Activated T-cell treated with anti-CD3 and anti-CD28 coated beads for 1 hour (primary cell): ENCODE measurements around the gene LPP.
A peak's percentile ranks its signal among the peaks of the same experiment; 100 is the strongest.
"Not testable (repeated sequence)": the region's sequence is repeated elsewhere in the genome, so short reads cannot be mapped to it uniquely, and the experiment has no call there.

Source experiments
- DNase-seq: peaks from one replicate; pipeline ENCODE4 v3.0.0-alpha.2; 2020; ENCODE audit warnings: low read depth

The LPP gene

GRCh38 chr3:188154014-188154808 lies at the start of gene LPP:
Gene LPP, plus strand, starts transcription at chr3:188154157. Its CDS starts 251,964 bp downstream, at chr3:188406121.
- peak; percentile 64 for DNase-seq

GRCh38 chr3:188106006-188106405 lies 48.0 kb upstream of the LPP start:
- no peak for DNase-seq

- DNase-seq = no peak
Measured at GRCh38 chr3:188106454-188106853, 47.5 kb upstream of the LPP start.

GRCh38 chr3:188106887-188107830 lies 46.8 kb upstream of the LPP start:
- no peak for DNase-seq

GRCh38 chr3:188108703-188109412 lies 45.1 kb upstream of the LPP start:
- DNase-seq = no peak

GRCh38 chr3:188111002-188111584 lies 42.9 kb upstream of the LPP start:
- DNase-seq = no peak

GRCh38 chr3:188113756-188114155 lies 40.2 kb upstream of the LPP start:
- DNase-seq = no peak

- no peak for DNase-seq
Measured at GRCh38 chr3:188119846-188120245, 34.1 kb upstream of the LPP start.

GRCh38 chr3:188122571-188123169 lies 31.3 kb upstream of the LPP start:
- DNase-seq = no peak

- no peak for DNase-seq
Measured at GRCh38 chr3:188123170-188123905, 30.6 kb upstream of the LPP start.

- DNase-seq = no peak
Measured at GRCh38 chr3:188124184-188124583, 29.8 kb upstream of the LPP start.

GRCh38 chr3:188125076-188125475 lies 28.9 kb upstream of the LPP start:
- no peak for DNase-seq

GRCh38 chr3:188126276-188126675 lies 27.7 kb upstream of the LPP start:
- no peak for DNase-seq

GRCh38 chr3:188126934-188127333 lies 27.0 kb upstream of the LPP start:
- DNase-seq = no peak

GRCh38 chr3:188128905-188129304 lies 25.1 kb upstream of the LPP start:
- DNase-seq = no peak

GRCh38 chr3:188131023-188131422 lies 22.9 kb upstream of the LPP start:
- not testable (repeated sequence) for DNase-seq

- DNase-seq = no peak
Measured at GRCh38 chr3:188133219-188133618, 20.7 kb upstream of the LPP start.

- no peak for DNase-seq
Measured at GRCh38 chr3:188133646-188134045, 20.3 kb upstream of the LPP start.

GRCh38 chr3:188134079-188134478 lies 19.9 kb upstream of the LPP start:
- no peak for DNase-seq

- no peak for DNase-seq
Measured at GRCh38 chr3:188134856-188135255, 19.1 kb upstream of the LPP start.

GRCh38 chr3:188135271-188135670 lies 18.7 kb upstream of the LPP start:
- no peak for DNase-seq
